NCI-H748 (cell line): ENCODE results near the gene TCEAL4.
A peak's percentile ranks its signal among the peaks of the same experiment; 100 is the strongest.

Source experiments
- DNase-seq: peaks from one replicate; lab custom pipeline; 2025; ENCODE audit not compliant: unreplicated experiment; lab: John Stamatoyannopoulos, UW

Gene TCEAL4

DNA sequence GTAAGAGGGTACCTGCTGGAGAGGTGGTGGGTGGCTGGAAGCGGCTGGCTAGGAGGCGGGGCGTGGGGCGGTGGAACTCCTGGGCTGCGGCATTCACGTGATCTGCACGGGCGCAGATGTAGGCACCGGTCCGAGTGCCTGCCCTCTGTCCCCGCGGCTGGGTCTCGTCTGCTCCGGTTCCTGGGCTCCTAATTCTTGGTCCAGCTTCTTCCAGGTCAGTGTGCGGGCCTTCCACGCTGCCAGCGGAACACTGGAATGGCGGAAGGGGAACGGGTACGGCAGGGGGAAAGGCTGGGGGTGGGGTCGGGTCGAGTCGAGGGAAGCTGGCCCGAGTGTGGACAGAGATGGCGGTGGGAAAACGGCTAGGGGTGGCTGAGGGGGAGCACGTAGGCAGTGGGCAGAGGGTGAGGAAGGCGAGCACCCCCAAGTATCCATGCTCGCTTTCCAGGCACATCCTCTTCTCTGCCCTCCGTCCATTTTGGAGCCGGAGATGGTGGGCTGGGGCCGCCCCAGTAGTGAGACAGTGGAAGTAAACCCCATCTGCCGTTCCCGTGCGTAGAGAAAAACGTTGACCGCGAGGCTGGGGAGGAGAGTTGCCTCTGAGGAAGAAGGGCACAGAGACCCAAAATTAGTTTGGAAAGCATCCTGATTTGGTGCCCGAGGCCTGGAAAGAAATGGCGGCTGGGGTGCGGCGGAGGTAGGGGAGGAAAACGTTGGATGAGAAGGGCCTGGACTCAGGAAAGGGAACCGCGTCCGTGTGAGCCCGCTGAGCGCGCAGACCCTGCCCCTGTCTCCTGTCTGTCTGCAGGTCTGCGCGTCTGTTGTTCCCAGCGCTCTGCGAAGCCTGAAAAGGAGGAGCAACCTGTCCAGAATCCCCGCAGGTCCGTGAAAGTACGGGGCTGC is at the start of gene TCEAL4:
TSS of gene TCEAL4 (plus strand) at position 105 of the 903 bp plus-strand sequence. CDS start 1,161 bp downstream, outside the sequence.
- DNase-seq: peak; percentile 74

DNA sequence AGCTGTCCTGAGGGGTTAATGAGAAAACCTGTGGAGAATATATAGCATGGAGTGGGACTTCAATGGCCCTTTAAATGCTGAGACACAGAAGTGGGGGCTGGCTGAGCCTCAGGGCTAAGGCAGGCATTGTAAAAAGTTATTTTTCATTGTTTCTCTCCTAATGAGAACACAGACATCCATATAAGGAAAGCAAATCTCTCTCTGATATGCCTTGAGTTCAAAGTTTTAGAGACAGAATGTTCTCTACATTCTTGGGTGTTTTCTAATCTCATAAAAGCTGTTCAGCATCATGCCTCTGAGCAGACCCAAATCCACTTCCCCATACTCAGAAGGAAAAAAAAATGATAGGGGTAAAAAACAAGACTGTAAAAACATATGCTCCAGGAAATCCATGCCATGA is 49.2 kb upstream of the TCEAL4 start:
- DNase-seq: no peak

DNA sequence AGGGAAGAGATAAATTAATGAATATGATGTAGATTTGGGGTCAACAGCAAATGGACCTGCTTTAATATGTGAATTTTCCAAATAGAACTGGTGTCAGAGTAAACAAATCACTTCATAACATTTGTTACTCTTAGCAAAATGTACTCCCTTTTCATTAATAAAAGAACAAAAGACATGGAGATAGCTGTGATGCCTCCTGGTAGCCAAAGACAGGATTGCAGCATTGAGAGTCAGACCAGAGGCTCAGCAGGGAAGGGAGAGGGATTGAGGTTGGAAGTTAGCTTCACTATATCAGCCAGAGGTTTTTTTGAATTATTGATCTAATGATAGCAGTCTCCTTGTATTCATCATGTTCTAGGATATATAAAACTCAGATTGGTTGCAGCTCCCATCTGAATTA is 48.6 kb upstream of the TCEAL4 start:
- DNase-seq: no peak

DNA sequence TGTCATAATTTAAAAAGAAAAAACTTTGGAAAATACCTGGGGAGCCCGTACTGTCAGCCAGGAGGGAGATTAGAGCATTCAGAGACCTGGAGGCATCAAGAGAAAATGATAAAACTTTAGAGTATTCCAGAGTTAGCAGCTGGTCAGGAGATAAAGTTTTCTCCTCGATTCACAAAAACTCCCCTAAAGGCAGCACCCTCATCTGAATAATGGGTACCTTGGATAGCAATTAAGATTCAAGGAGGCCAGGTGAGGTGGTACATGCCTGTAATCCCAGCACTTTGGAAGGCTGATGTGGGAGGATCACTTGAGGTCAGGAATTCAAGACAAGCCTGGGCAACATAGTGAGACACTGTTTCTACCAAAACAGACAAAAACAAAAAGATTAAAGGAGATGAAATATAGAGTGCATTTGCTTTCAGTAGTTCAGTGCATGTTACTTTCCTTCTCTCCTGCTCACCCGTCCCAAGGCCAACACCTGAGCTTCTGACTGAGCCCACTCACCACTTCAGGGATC is 47.4 kb upstream of the TCEAL4 start:
- no peak for DNase-seq

- DNase-seq: no peak
Measured at GRCh38 chrX:103538728-103539127, 46.6 kb upstream of the TCEAL4 start.

DNA sequence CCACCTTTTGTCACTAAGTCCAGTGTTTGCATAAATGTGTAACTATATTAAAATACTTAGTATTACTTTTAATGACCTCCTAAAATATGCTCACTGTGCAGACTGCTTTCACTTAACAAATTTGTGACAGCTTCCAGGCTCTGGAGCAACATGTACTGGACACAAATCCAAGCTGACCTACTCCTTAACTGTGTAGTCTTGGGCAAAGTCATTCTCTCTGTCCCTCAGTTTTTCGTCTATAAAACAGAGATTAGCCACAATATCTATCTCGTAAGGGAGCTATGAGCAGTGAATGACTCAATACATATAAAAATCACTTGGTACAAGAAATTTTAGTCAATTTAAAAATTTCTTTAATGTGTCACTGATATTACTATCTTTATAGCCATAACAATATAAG is 45.6 kb upstream of the TCEAL4 start:
- no peak for DNase-seq

DNA sequence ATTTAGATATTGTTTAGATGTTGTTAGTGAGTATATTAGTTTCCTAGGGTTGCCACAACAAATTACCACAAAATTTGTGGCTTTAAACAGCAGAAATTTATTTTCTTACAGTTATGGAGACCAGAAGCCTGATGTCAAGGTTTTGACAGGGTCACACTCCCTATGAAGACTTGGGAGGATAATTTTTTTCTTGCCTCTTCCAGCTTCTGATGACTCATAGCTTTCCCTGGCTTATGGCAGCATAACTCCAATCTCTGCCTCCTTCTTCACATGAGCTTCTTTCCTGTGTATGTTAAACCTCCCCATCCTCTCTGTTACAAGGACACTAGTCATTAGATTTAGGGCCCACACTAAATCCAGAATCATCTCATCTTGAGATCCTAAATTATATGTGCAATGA is 45.2 kb upstream of the TCEAL4 start:
- DNase-seq: no peak

- peak; percentile 21 for DNase-seq
Measured at GRCh38 chrX:103549916-103550315, 35.4 kb upstream of the TCEAL4 start.

- DNase-seq: no peak
Measured at GRCh38 chrX:103550415-103551051, 34.8 kb upstream of the TCEAL4 start.

DNA sequence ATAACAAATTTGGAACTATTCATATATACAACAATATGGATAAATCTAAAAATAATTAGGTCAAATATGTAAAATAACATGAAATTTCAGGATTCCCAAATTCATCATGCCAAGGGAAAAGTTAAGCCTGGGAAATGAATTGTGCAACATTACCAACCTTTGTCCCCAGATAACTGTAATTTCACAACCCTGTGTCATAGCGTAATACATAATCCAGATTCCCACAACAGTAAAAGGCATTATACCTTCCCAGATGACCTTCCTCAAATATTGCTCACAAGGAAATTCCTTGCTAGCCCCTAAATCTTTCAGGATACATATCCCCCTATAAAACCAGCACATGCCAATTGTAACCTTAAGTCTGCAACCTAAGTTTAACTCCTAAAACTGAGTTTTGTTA is 33.1 kb upstream of the TCEAL4 start:
- no peak for DNase-seq

DNA sequence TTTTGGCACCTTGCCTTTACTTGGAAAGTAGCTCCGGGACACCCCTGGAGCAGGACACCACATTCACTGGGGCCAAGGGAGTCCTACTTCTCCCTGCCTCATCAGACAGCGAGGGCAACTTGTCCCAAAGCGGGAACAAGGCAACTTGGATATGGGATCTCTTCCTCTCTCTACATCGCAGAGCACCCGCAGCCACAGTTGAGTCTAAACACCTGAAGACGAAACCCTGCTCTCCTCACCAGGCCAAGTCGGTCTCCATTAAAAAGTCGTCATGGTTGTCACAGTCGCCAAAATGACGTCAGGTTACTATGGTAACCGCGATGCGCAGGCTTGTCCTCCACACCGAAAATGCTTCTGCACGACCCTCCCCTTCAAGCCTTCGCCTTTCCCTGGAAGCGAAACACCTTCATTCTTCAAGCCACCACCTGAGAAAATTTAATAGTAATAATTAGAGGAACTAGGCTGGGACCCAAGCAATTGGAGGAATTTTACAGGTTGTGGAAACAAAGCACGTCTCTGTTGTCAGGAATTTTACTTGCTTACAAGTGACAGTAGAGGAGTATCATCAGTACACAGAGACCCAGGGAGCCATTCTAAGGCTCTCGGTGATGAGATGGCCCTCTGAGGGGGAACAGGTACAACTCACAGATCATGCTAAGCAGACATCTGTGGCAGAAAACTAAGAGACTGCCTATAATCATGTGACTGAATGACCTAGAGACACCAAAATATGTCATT is 30.5 kb upstream of the TCEAL4 start:
- DNase-seq: peak; percentile 10

DNA sequence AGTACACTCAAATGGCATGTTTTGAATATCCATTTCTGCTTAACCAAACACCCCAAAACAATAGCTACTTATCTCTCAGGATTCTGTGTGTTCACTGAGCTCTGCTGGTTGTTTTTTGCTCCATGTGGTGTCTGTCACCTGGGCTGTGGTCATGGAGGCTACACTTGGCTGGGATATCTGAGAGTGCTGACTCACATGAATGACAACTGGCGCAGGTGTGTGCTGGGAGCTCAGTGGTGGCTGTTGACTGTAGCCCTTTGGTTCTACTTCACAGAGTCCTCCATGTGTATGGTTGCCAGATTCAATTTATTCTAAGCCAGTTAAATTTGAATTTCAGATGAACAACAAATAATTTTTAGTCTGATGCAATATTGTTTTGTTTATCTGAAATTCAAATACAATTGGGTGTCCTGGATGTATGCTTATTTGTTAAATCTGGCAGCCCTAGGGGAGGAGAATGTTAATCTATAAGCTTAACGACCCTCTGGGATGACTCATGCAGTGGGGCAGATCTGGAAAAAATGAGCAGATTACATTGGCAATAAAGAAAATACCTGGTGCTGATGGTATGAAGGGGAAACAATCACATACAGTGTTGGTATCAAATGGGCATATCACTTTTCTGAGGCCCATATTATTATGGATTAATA is 28.2 kb upstream of the TCEAL4 start:
- no peak for DNase-seq

GRCh38 chrX:103560256-103560655 is 25.1 kb upstream of the TCEAL4 start:
- DNase-seq: no peak

- no peak for DNase-seq
Measured at GRCh38 chrX:103562801-103563200, 22.5 kb upstream of the TCEAL4 start.

- DNase-seq: no peak
Measured at GRCh38 chrX:103565197-103565596, 20.1 kb upstream of the TCEAL4 start.

GRCh38 chrX:103565752-103566151 is 19.6 kb upstream of the TCEAL4 start:
- no peak for DNase-seq

GRCh38 chrX:103571121-103571520 is 14.2 kb upstream of the TCEAL4 start:
- DNase-seq: no peak

- DNase-seq: no peak
Measured at GRCh38 chrX:103571726-103572125, 13.6 kb upstream of the TCEAL4 start.

GRCh38 chrX:103573202-103573601 is 12.1 kb upstream of the TCEAL4 start:
- peak; percentile 3 for DNase-seq

- peak; percentile 66 for DNase-seq
Measured at GRCh38 chrX:103584596-103584995, 719 bp upstream of the TCEAL4 start.

DNA sequence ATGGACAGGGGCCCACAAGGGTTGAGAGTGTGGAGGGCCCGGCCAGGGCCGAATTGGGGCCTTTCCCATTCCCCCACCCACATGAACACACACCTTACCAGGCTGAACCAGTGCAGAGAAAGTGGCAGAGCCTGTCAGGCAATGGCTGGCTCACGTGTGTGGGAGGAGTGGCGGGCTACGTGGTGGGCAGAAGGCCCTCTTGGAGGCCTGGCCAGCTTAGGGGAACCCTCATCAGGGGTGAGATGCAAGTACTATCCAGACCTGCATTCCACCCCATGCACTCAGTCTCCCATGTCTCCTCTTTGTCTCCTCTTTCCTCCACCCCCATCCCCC is 965 bp downstream of the TCEAL4 start:
- no peak for DNase-seq
